ENCODE data around the gene ITCH.

ITCH gene

DNA sequence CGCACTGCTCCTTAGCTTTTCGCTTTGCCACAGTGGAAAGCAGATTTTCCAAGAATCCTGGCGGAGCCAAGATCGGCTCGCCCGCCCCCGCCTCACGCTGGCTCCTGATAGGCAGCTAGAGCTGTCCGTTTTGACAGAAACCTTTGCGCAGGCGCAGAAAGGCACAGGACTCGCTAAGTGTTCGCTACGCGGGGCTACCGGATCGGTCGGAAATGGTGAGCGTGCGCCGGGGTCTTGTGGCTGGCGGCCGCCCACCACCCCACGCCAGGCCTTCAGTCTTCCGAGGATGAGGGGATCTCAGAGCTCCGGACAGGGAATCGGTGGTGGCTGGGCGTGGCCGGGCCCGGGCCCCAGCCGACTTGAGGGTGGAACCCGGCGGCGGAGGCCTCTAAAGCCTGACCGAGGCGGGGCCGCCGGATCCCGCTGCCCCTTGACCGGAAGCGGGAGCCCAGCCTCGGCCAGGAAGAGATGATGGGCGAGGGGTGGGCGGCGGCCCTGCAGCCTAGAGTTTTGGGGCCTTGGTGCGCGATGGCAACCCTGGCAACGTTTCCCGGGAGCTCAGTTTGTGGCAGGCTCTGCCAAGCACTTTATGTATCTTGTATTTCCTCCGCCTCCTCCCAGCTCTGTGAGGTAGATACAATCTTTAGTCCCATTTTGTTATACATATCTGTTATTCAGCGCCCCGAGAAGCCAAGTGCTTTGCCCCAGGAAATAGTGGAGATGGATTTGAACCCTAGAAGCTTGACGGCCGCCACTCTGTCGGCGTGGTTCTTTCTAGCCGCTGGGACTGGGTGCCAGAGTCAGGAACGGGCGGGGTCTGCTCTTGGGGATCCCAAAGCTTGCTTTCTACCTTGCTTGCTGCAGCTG is 153.4 kb downstream of the ITCH start, which contains the start of gene DYNLRB1 (continued):
- TF ChIP-seq, protein P1, sequence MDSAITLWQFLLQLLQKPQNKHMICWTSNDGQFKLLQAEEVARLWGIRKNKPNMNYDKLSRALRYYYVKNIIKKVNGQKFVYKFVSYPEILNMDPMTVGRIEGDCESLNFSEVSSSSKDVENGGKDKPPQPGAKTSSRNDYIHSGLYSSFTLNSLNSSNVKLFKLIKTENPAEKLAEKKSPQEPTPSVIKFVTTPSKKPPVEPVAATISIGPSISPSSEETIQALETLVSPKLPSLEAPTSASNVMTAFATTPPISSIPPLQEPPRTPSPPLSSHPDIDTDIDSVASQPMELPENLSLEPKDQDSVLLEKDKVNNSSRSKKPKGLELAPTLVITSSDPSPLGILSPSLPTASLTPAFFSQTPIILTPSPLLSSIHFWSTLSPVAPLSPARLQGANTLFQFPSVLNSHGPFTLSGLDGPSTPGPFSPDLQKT (IDR thresholded peaks at IDR 0.05; ENCODE audit: borderline replicate concordance, low read depth, low read length) = no peak; the same call in 1 of the 2 replicates
- peak; percentile 87 for TF ChIP-seq SP2 (tag by site-specific recombination; IDR thresholded peaks at IDR 0.05)
- TF ChIP-seq ZNF837 (tag by site-specific recombination; IDR thresholded peaks at IDR 0.05) = no peak
- TF ChIP-seq EGR2 (tag by site-specific recombination; IDR thresholded peaks at IDR 0.05; ENCODE audit: low read depth) = peak; percentile 74
- TF ChIP-seq HOXA7 (CRISPR knock-in tag; IDR thresholded peaks at IDR 0.05; ENCODE audit: borderline replicate concordance) = no peak
- TF ChIP-seq, protein P2, sequence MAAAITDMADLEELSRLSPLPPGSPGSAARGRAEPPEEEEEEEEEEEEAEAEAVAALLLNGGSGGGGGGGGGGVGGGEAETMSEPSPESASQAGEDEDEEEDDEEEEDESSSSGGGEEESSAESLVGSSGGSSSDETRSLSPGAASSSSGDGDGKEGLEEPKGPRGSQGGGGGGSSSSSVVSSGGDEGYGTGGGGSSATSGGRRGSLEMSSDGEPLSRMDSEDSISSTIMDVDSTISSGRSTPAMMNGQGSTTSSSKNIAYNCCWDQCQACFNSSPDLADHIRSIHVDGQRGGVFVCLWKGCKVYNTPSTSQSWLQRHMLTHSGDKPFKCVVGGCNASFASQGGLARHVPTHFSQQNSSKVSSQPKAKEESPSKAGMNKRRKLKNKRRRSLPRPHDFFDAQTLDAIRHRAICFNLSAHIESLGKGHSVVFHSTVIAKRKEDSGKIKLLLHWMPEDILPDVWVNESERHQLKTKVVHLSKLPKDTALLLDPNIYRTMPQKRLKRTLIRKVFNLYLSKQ (tag by site-specific recombination; IDR thresholded peaks at IDR 0.05; ENCODE audit: borderline replicate concordance) = no peak
- TF ChIP-seq, protein P3, sequence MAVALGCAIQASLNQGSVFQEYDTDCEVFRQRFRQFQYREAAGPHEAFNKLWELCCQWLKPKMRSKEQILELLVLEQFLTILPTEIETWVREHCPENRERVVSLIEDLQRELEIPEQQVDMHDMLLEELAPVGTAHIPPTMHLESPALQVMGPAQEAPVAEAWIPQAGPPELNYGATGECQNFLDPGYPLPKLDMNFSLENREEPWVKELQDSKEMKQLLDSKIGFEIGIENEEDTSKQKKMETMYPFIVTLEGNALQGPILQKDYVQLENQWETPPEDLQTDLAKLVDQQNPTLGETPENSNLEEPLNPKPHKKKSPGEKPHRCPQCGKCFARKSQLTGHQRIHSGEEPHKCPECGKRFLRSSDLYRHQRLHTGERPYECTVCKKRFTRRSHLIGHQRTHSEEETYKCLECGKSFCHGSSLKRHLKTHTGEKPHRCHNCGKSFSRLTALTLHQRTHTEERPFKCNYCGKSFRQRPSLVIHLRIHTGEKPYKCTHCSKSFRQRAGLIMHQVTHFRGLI (tag by site-specific recombination; IDR thresholded peaks at IDR 0.05) = peak; percentile 65
- TF ChIP-seq, protein P4, sequence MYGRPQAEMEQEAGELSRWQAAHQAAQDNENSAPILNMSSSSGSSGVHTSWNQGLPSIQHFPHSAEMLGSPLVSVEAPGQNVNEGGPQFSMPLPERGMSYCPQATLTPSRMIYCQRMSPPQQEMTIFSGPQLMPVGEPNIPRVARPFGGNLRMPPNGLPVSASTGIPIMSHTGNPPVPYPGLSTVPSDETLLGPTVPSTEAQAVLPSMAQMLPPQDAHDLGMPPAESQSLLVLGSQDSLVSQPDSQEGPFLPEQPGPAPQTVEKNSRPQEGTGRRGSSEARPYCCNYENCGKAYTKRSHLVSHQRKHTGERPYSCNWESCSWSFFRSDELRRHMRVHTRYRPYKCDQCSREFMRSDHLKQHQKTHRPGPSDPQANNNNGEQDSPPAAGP (tag by site-specific recombination; IDR thresholded peaks at IDR 0.05) = 0 out of 2 replicates have a peak, but pooled peaks have one; percentile 12
- no peak for TF ChIP-seq MEIS1 (CRISPR knock-in tag; IDR thresholded peaks at IDR 0.05; ENCODE audit: borderline replicate concordance)
- TF ChIP-seq, protein P5, sequence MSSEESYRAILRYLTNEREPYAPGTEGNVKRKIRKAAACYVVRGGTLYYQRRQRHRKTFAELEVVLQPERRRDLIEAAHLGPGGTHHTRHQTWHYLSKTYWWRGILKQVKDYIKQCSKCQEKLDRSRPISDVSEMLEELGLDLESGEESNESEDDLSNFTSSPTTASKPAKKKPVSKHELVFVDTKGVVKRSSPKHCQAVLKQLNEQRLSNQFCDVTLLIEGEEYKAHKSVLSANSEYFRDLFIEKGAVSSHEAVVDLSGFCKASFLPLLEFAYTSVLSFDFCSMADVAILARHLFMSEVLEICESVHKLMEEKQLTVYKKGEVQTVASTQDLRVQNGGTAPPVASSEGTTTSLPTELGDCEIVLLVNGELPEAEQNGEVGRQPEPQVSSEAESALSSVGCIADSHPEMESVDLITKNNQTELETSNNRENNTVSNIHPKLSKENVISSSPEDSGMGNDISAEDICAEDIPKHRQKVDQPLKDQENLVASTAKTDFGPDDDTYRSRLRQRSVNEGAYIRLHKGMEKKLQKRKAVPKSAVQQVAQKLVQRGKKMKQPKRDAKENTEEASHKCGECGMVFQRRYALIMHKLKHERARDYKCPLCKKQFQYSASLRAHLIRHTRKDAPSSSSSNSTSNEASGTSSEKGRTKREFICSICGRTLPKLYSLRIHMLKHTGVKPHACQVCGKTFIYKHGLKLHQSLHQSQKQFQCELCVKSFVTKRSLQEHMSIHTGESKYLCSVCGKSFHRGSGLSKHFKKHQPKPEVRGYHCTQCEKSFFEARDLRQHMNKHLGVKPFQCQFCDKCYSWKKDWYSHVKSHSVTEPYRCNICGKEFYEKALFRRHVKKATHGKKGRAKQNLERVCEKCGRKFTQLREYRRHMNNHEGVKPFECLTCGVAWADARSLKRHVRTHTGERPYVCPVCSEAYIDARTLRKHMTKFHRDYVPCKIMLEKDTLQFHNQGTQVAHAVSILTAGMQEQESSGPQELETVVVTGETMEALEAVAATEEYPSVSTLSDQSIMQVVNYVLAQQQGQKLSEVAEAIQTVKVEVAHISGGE (tag by site-specific recombination; conservative IDR thresholded peaks at IDR 0.05; ENCODE audit: low read depth) = peak; percentile 91
- no peak for TF ChIP-seq ZNF302 (tag by site-specific recombination; IDR thresholded peaks at IDR 0.05; ENCODE audit: low read depth)
- TF ChIP-seq ZNF10 (tag by site-specific recombination; IDR thresholded peaks at IDR 0.05) = no peak
- no peak for TF ChIP-seq ZBTB48 (tag by site-specific recombination; IDR thresholded peaks at IDR 0.05)
- TF ChIP-seq, protein P6, sequence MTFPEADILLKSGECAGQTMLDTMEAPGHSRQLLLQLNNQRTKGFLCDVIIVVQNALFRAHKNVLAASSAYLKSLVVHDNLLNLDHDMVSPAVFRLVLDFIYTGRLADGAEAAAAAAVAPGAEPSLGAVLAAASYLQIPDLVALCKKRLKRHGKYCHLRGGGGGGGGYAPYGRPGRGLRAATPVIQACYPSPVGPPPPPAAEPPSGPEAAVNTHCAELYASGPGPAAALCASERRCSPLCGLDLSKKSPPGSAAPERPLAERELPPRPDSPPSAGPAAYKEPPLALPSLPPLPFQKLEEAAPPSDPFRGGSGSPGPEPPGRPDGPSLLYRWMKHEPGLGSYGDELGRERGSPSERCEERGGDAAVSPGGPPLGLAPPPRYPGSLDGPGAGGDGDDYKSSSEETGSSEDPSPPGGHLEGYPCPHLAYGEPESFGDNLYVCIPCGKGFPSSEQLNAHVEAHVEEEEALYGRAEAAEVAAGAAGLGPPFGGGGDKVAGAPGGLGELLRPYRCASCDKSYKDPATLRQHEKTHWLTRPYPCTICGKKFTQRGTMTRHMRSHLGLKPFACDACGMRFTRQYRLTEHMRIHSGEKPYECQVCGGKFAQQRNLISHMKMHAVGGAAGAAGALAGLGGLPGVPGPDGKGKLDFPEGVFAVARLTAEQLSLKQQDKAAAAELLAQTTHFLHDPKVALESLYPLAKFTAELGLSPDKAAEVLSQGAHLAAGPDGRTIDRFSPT (tag by site-specific recombination; IDR thresholded peaks at IDR 0.05) = peak; percentile 83
- peak; percentile 81 for TF ChIP-seq KLF9 (tag by site-specific recombination; IDR thresholded peaks at IDR 0.05; ENCODE audit: low read depth)
- TF ChIP-seq ZBTB1 (tag by site-specific recombination; IDR thresholded peaks at IDR 0.05) = no peak
- no peak for TF ChIP-seq ZNF558 (tag by site-specific recombination; IDR thresholded peaks at IDR 0.05)
- TF ChIP-seq, protein P7, sequence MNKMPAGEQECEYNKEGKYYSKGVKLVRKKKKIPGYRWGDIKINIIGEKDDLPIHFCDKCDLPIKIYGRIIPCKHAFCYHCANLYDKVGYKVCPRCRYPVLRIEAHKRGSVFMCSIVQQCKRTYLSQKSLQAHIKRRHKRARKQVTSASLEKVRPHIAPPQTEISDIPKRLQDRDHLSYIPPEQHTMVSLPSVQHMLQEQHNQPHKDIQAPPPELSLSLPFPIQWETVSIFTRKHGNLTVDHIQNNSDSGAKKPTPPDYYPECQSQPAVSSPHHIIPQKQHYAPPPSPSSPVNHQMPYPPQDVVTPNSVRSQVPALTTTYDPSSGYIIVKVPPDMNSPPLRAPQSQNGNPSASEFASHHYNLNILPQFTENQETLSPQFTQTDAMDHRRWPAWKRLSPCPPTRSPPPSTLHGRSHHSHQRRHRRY (tag by site-specific recombination; IDR thresholded peaks at IDR 0.05) = no peak
- no peak for TF ChIP-seq ZNF157 (tag by site-specific recombination; IDR thresholded peaks at IDR 0.05)
- TF ChIP-seq, protein P8, sequence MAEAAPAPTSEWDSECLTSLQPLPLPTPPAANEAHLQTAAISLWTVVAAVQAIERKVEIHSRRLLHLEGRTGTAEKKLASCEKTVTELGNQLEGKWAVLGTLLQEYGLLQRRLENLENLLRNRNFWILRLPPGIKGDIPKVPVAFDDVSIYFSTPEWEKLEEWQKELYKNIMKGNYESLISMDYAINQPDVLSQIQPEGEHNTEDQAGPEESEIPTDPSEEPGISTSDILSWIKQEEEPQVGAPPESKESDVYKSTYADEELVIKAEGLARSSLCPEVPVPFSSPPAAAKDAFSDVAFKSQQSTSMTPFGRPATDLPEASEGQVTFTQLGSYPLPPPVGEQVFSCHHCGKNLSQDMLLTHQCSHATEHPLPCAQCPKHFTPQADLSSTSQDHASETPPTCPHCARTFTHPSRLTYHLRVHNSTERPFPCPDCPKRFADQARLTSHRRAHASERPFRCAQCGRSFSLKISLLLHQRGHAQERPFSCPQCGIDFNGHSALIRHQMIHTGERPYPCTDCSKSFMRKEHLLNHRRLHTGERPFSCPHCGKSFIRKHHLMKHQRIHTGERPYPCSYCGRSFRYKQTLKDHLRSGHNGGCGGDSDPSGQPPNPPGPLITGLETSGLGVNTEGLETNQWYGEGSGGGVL (tag by site-specific recombination; IDR thresholded peaks at IDR 0.05) = no peak
- no peak for TF ChIP-seq SALL2 (tag by site-specific recombination; IDR thresholded peaks at IDR 0.05; ENCODE audit: borderline replicate concordance)
- TF ChIP-seq, protein P9, sequence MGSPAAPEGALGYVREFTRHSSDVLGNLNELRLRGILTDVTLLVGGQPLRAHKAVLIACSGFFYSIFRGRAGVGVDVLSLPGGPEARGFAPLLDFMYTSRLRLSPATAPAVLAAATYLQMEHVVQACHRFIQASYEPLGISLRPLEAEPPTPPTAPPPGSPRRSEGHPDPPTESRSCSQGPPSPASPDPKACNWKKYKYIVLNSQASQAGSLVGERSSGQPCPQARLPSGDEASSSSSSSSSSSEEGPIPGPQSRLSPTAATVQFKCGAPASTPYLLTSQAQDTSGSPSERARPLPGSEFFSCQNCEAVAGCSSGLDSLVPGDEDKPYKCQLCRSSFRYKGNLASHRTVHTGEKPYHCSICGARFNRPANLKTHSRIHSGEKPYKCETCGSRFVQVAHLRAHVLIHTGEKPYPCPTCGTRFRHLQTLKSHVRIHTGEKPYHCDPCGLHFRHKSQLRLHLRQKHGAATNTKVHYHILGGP (tag by site-specific recombination; IDR thresholded peaks at IDR 0.05) = no peak
